WTC11 (cell line): Measurements from ENCODE around the gene GABBR2.

Experiments used
- ATF1 ChIP-seq: sonication (generic); formaldehyde crosslinking; IDR thresholded peaks from 2 replicates; pipeline ENCODE4 v1.8.1; 2023; ENCODE audit warnings: mild to moderate bottlenecking, moderate library complexity, missing genetic modification reagents
- ATF2 ChIP-seq: sonication (generic); formaldehyde crosslinking; IDR thresholded peaks from 2 replicates; pipeline ENCODE4 v1.8.1; 2022; ENCODE audit warnings: low read depth, missing genetic modification reagents, borderline replicate concordance
- ATF3 ChIP-seq: sonication (generic); formaldehyde crosslinking; conservative IDR thresholded peaks from 2 replicates; pipeline ENCODE4 v1.8.1; 2022; ENCODE audit warnings: mild to moderate bottlenecking, missing genetic modification reagents
- CREM ChIP-seq: sonication (generic); formaldehyde crosslinking; IDR thresholded peaks from 2 replicates; pipeline ENCODE4 v1.8.1; 2022; ENCODE audit warnings: mild to moderate bottlenecking, missing genetic modification reagents, moderate library complexity
- CTCF ChIP-seq: fragments of 200-600 bp; IDR thresholded peaks from 2 replicates; pipeline ENCODE4 v1.8.0; 2022; ENCODE audit warnings: antibody characterized with exemption
- ESRRA ChIP-seq: sonication (generic); formaldehyde crosslinking; IDR thresholded peaks from 2 replicates; pipeline ENCODE4 v1.8.1; 2022; ENCODE audit warnings: mild to moderate bottlenecking, missing genetic modification reagents, borderline replicate concordance
- ETV6 ChIP-seq: sonication (generic); formaldehyde crosslinking; IDR thresholded peaks from 2 replicates; pipeline ENCODE4 v1.8.1; 2022; ENCODE audit warnings: mild to moderate bottlenecking, missing genetic modification reagents
- FOXP1 ChIP-seq: sonication (generic); formaldehyde crosslinking; IDR thresholded peaks from 2 replicates; pipeline ENCODE4 v1.8.0; 2022; ENCODE audit warnings: missing genetic modification reagents, mild to moderate bottlenecking, moderate library complexity, borderline replicate concordance
- NR2C2 ChIP-seq: sonication (generic); formaldehyde crosslinking; IDR thresholded peaks from 2 replicates; pipeline ENCODE4 v1.8.0; 2022; ENCODE audit warnings: mild to moderate bottlenecking, missing genetic modification reagents
- NR3C1 ChIP-seq: sonication (generic); formaldehyde crosslinking; conservative IDR thresholded peaks from 2 replicates; pipeline ENCODE4 v1.8.1; 2023; ENCODE audit warnings: low read depth, mild to moderate bottlenecking, missing genetic modification reagents
- ZNF219 ChIP-seq: sonication (generic); formaldehyde crosslinking; IDR thresholded peaks from 2 replicates; pipeline ENCODE4 v1.8.0; 2023; ENCODE audit warnings: missing genetic modification reagents, mild to moderate bottlenecking, borderline replicate concordance
- ZNF232 ChIP-seq: sonication (generic); formaldehyde crosslinking; IDR thresholded peaks from 2 replicates; pipeline ENCODE4 v1.8.0; 2022; ENCODE audit warnings: mild to moderate bottlenecking, missing genetic modification reagents
- ZNF281 ChIP-seq: sonication (generic); formaldehyde crosslinking; IDR thresholded peaks from 2 replicates; pipeline ENCODE4 v1.8.0; 2023; ENCODE audit warnings: mild to moderate bottlenecking, missing genetic modification reagents

GRCh38 chr9:98437458-98438034, 271.2 kb downstream of the GABBR2 start:
- TF ChIP-seq NR2C2 (CRISPR knock-in tag) (no peak), NR3C1 (CRISPR knock-in tag) (no peak), ATF1 (no peak), ETV6 (CRISPR knock-in tag) (no peak), ZNF219 (CRISPR knock-in tag) (no peak), ATF2 (CRISPR knock-in tag) (no peak), CTCF (no peak), CREM (no peak), ESRRA (CRISPR knock-in tag) (no peak), ZNF232 (CRISPR knock-in tag) (no peak), ZNF281 (CRISPR knock-in tag) (no peak), FOXP1 (CRISPR knock-in tag) (no peak), ATF3 (CRISPR knock-in tag) (no peak)
